Fibroblast of the conjunctiva (primary cell): ENCODE results near the gene RPP38.

Source experiments
- DNase-seq: peaks from one replicate; pipeline ENCODE4 v3.0.0-alpha.2; 2010; ENCODE audit warnings: low read depth

The RPP38 gene

GRCh38 chr10:15112657-15113056, 15.5 kb downstream of the RPP38 start:
- no peak for DNase-seq

GRCh38 chr10:15113766-15114165, 16.6 kb downstream of the RPP38 start:
- DNase-seq: no peak

- DNase-seq: no peak
Observed at GRCh38 chr10:15116225-15116624, 19.1 kb downstream of the RPP38 start.

GRCh38 chr10:15118615-15119014, 21.5 kb downstream of the RPP38 start:
- DNase-seq: no peak

GRCh38 chr10:15120523-15120922, 23.4 kb downstream of the RPP38 start:
- peak; percentile 10 for DNase-seq

GRCh38 chr10:15121707-15122106, 24.6 kb downstream of the RPP38 start:
- no peak for DNase-seq

GRCh38 chr10:15122477-15123030, 25.4 kb downstream of the RPP38 start:
- no peak for DNase-seq

- DNase-seq: no peak
Observed at GRCh38 chr10:15123749-15124184, 26.6 kb downstream of the RPP38 start.

- no peak for DNase-seq
Observed at GRCh38 chr10:15124190-15124589, 27.0 kb downstream of the RPP38 start.

GRCh38 chr10:15124908-15125307, 27.8 kb downstream of the RPP38 start:
- no peak for DNase-seq

GRCh38 chr10:15131330-15131729, 34.2 kb downstream of the RPP38 start:
- no peak for DNase-seq

- no peak for DNase-seq
Observed at GRCh38 chr10:15136129-15137035, 39.2 kb downstream of the RPP38 start.

GRCh38 chr10:15137036-15137359, 39.8 kb downstream of the RPP38 start:
- DNase-seq: no peak

- no peak for DNase-seq
Observed at GRCh38 chr10:15137636-15138035, 40.5 kb downstream of the RPP38 start.

- DNase-seq: no peak
Observed at GRCh38 chr10:15140698-15141097, 43.5 kb downstream of the RPP38 start.

GRCh38 chr10:15141136-15142054, 44.2 kb downstream of the RPP38 start:
- no peak for DNase-seq

- DNase-seq: no peak
Observed at GRCh38 chr10:15144788-15145187, 47.6 kb downstream of the RPP38 start.

GRCh38 chr10:15146366-15146765, 49.2 kb downstream of the RPP38 start:
- no peak for DNase-seq

GRCh38 chr10:15147594-15148392, 50.6 kb downstream of the RPP38 start:
- DNase-seq: no peak

GRCh38 chr10:15149042-15149771, 52.1 kb downstream of the RPP38 start:
- no peak for DNase-seq

GRCh38 chr10:15150563-15150962, 53.4 kb downstream of the RPP38 start:
- DNase-seq: no peak
